ENCODE data around the gene SLC38A11. TPM values are rescaled to one million over a fixed set of nuclear protein-coding genes. Genes with fewer than 3 reads are reported as not detected.
A peak's percentile ranks its signal among the peaks of the same experiment; 100 is the strongest.

The SLC38A11 gene
- polyA plus RNA-seq, 1 of the 3 experiments (the other 2 are of a cell fraction) = not detected

DNA sequence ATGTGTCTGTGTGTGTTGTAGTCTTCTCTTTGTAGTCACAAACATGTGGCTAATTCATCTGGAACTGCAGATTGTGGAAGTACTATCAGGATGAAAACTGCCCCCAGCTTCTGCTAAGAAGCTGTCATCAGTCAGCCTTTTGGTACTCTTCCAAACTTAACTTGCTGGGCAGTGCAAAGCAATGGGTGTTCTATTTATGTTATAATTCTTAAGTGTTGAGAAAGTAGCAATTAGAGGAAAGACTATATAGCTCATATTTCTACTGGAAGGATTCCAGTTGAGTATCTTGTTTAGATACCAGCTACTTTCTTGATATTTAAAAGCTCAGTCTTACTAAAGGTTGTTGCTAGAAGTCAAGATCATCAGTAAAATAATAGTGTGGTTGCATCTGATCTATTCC, 52.1 kb downstream of the SLC38A11 start:
- Histone ChIP-seq H3F3A (replicated peaks; ENCODE audit: insufficient read depth) (peaks cover 11% of the 10 kb centered on the region), H4K20me1 (ENCODE audit: insufficient read depth) (no peaks in the 10 kb centered on the region), H3K4me1 (ENCODE audit: control insufficient read depth in 1 of 2, insufficient read depth in 2 of 2, low read depth in 1 of 2, low read length in 1 of 2) (peaks cover 5 to 19% of the 10 kb centered on the region in 2 experiments; a peak in 3 of 4 replicates), H3K9me2 (no peaks in the 10 kb centered on the region), H3K79me2 (ENCODE audit: insufficient read depth) (no peaks in the 10 kb centered on the region), H3K9ac (no peak overlapping the region), H2AFZ (ENCODE audit: low read depth) (no peak overlapping the region), H3K36me3 (replicated peaks in 1 of 2; ENCODE audit: control insufficient read depth in 1 of 2, insufficient read depth in 2 of 2, low read length in 1 of 2) (no peaks in the 10 kb centered on the region), H3K4me2 (no peak overlapping the region), H3K27ac (ENCODE audit: low read depth in 2 of 2, low read length in 1 of 2) (peak overlapping the region in 1 of 2 experiments; percentile 34; a peak in 1 of 4 replicates), H3K27me3 (ENCODE audit: insufficient read depth) (no peaks in the 10 kb centered on the region), H3K9me3 (no peaks in the 10 kb centered on the region), H3K4me3 (ENCODE audit: low read depth in 2 of 2, low read length in 1 of 2) (no peak overlapping the region)
- no peak for DNase-seq
- peak; percentile 23; the same call in 1 of the 2 replicates for TF ChIP-seq NFIC (IDR thresholded peaks at IDR 0.05; ENCODE audit: borderline replicate concordance)
- TF ChIP-seq FOXJ3 (CRISPR knock-in tag; IDR thresholded peaks at IDR 0.05) = no peak
- no peak for TF ChIP-seq YY1 (IDR thresholded peaks at IDR 0.05; ENCODE audit: low read depth)
- no peak for TF ChIP-seq SIN3A (IDR thresholded peaks at IDR 0.05; ENCODE audit: borderline replicate concordance, low read depth, low read length)
- TF ChIP-seq, protein P1, sequence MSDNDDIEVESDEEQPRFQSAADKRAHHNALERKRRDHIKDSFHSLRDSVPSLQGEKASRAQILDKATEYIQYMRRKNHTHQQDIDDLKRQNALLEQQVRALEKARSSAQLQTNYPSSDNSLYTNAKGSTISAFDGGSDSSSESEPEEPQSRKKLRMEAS (IDR thresholded peaks at IDR 0.05; ENCODE audit: low read depth) = no peak
- peak; percentile 39; the same call in 1 of the 2 replicates for TF ChIP-seq RCOR1 (IDR thresholded peaks at IDR 0.05; ENCODE audit: low read length)
- no peak for TF ChIP-seq NRF1 (IDR thresholded peaks at IDR 0.05; ENCODE audit: low read depth, low read length)
- TF ChIP-seq, protein P2, sequence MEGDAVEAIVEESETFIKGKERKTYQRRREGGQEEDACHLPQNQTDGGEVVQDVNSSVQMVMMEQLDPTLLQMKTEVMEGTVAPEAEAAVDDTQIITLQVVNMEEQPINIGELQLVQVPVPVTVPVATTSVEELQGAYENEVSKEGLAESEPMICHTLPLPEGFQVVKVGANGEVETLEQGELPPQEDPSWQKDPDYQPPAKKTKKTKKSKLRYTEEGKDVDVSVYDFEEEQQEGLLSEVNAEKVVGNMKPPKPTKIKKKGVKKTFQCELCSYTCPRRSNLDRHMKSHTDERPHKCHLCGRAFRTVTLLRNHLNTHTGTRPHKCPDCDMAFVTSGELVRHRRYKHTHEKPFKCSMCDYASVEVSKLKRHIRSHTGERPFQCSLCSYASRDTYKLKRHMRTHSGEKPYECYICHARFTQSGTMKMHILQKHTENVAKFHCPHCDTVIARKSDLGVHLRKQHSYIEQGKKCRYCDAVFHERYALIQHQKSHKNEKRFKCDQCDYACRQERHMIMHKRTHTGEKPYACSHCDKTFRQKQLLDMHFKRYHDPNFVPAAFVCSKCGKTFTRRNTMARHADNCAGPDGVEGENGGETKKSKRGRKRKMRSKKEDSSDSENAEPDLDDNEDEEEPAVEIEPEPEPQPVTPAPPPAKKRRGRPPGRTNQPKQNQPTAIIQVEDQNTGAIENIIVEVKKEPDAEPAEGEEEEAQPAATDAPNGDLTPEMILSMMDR (IDR thresholded peaks at IDR 0.05) = no peak
- peak; percentile 30; the same call in 1 of the 2 replicates for TF ChIP-seq TCF12 (IDR thresholded peaks at IDR 0.05)
- TF ChIP-seq MXI1 (IDR thresholded peaks at IDR 0.05; ENCODE audit: low read depth, low read length) = no peak
- TF ChIP-seq, protein P3, sequence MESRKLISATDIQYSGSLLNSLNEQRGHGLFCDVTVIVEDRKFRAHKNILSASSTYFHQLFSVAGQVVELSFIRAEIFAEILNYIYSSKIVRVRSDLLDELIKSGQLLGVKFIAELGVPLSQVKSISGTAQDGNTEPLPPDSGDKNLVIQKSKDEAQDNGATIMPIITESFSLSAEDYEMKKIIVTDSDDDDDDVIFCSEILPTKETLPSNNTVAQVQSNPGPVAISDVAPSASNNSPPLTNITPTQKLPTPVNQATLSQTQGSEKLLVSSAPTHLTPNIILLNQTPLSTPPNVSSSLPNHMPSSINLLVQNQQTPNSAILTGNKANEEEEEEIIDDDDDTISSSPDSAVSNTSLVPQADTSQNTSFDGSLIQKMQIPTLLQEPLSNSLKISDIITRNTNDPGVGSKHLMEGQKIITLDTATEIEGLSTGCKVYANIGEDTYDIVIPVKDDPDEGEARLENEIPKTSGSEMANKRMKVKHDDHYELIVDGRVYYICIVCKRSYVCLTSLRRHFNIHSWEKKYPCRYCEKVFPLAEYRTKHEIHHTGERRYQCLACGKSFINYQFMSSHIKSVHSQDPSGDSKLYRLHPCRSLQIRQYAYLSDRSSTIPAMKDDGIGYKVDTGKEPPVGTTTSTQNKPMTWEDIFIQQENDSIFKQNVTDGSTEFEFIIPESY (IDR thresholded peaks at IDR 0.05; ENCODE audit: borderline replicate concordance, low read depth) = no peak
- TF ChIP-seq, protein P4, sequence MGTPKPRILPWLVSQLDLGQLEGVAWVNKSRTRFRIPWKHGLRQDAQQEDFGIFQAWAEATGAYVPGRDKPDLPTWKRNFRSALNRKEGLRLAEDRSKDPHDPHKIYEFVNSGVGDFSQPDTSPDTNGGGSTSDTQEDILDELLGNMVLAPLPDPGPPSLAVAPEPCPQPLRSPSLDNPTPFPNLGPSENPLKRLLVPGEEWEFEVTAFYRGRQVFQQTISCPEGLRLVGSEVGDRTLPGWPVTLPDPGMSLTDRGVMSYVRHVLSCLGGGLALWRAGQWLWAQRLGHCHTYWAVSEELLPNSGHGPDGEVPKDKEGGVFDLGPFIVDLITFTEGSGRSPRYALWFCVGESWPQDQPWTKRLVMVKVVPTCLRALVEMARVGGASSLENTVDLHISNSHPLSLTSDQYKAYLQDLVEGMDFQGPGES (IDR thresholded peaks at IDR 0.05; ENCODE audit: low read depth, low read length) = no peak
- TF ChIP-seq EP300 (IDR thresholded peaks at IDR 0.05; ENCODE audit: borderline replicate concordance in 1 of 2, low read depth in 1 of 2, low read length in 1 of 2) = peak in 1 of 2 experiments; percentile 12; a peak in 1 of 4 replicates
- TF ChIP-seq EZH2phosphoT487 (IDR thresholded peaks at IDR 0.05; ENCODE audit: borderline replicate concordance, low read depth) = no peak
- TF ChIP-seq, protein P5, sequence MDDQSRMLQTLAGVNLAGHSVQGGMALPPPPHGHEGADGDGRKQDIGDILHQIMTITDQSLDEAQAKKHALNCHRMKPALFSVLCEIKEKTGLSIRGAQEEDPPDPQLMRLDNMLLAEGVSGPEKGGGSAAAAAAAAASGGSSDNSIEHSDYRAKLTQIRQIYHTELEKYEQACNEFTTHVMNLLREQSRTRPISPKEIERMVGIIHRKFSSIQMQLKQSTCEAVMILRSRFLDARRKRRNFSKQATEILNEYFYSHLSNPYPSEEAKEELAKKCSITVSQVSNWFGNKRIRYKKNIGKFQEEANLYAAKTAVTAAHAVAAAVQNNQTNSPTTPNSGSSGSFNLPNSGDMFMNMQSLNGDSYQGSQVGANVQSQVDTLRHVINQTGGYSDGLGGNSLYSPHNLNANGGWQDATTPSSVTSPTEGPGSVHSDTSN (IDR thresholded peaks at IDR 0.05) = peak; percentile 59
- no peak for TF ChIP-seq GATA2 (CRISPR knock-in tag; IDR thresholded peaks at IDR 0.05)
- no peak for TF ChIP-seq RXRA (IDR thresholded peaks at IDR 0.05; ENCODE audit: borderline replicate concordance, low read depth)
- ChIA-PET CTCF (interaction anchor here (0.6 to 2.0 kb wide), 4 partner anchors 10 to 179 kb away, joined by 3 to 7 read pairs (median 5); partner anchors contain the start of gene COBLL1), POLR2A (no interaction called here)

Data from SK-N-SH (cell line).